Transverse colon (tissue), 3 donors: ENCODE data around the gene EPOP.

Experiments used
- CTCF ChIP-seq, 5 experiments: fragments of 200-600 bp in 3 of 5; fragments of 450-650 bp in 2 of 5; sonication (generic) in 3 of 5; IDR thresholded peaks; 1 replicate in 2 of 5; 2 replicates in 3 of 5; pipeline ENCODE4 v1.5.1; 2016 to 2017; ENCODE audit warnings: antibody characterized with exemption in 5 of 5, inconsistent platforms in 3 of 5, mild to moderate bottlenecking in 2 of 5, moderate library complexity in 1 of 5
- EP300 ChIP-seq: sonication (generic); formaldehyde crosslinking; IDR thresholded peaks from one replicate; pipeline ENCODE4 v1.6.1; 2017; ENCODE audit warnings: antibody characterized with exemption, low read depth
- POLR2A ChIP-seq: fragments of 450-650 bp; IDR thresholded peaks from one replicate; pipeline ENCODE4 v1.6.1; 2016; ENCODE audit warnings: antibody characterized with exemption, mild to moderate bottlenecking, moderate library complexity

GRCh38 chr17:38703742-38704605 is 29.2 kb upstream of the EPOP start:
- TF ChIP-seq EP300 (peak; percentile 2), CTCF (IDR thresholded peaks at IDR 0.05) (no peak), POLR2A (peak; percentile 54)
